DMS79 treated with DMSO at 0.1 percent for 48 hours (cell line): ENCODE results near the gene ST6GALNAC3.

Experiments used
- DNase-seq: peaks from one replicate; lab custom pipeline; 2025; lab: John Stamatoyannopoulos, UW

ST6GALNAC3 gene

GRCh38 chr1:76433526-76433925, 359.0 kb downstream of the ST6GALNAC3 start:
- DNase-seq, result no peak

DNA sequence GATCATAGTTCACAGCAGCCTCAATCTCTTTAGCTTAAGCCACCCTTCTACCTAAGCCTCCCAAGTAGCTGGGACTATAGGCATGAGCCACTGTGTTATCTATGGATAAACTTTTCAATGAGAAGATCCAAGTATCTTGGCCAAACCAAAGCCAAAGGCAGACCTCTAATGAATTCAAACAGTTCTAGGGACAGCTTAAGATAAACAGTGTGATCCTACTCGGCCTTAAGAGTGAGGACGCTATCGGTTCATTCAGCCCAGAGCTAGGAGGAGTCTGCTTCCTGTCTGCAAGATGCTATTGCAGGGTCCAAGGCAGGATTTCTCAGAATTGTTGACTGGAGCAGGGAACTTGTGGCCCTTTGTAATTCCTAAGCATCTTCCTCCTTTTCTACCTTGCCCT, 368.7 kb downstream of the ST6GALNAC3 start:
- DNase-seq, result no peak

- no peak for DNase-seq
These were observed 370.2 kb downstream of the ST6GALNAC3 start for GRCh38 chr1:76444773-76445172.

- DNase-seq, result no peak
These were observed 375.7 kb downstream of the ST6GALNAC3 start for GRCh38 chr1:76450229-76450628.

GRCh38 chr1:76463278-76463677, 388.7 kb downstream of the ST6GALNAC3 start:
- DNase-seq, result no peak

DNA sequence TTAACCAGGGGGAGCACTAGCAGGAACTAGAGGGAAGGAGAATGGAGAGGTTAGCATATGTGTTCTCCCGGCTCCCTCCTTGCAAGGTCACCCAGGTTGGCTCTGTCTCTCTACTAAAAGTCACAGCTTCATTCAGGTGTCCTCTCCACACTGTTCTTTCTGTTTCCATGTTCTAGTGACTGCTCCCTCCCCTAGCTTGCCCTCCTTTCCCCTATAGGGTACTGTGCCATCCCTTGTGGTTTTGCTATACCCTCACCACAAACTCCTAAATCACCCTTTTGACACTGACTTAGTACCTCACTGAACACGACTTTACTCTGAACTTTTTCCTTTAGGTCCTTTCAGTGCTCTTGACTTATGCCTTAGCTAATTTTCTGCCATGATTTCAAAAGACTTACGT, 389.3 kb downstream of the ST6GALNAC3 start:
- no peak for DNase-seq

- DNase-seq, result no peak
These were observed 390.5 kb downstream of the ST6GALNAC3 start for GRCh38 chr1:76465030-76465429.

- DNase-seq, result no peak
These were observed 395.6 kb downstream of the ST6GALNAC3 start for GRCh38 chr1:76470166-76470565.

DNA sequence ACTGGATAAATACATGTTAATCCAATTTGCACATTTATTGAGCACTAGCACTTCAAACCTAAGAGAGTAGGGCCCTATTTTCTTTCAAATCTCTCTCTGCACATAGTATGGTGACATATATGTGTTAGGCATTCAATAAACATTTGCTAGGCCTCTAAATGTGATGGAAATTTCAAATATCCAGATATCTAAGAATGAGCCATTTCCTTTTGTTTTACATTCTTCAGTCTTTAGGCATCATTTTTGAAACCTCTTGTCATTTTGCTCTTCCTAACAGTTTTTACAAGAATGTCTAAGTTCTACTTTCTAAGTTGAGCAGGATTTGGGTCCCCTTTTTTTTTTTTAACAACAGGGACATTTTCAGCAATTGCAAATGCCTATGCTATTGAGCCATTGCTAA, 397.0 kb downstream of the ST6GALNAC3 start:
- DNase-seq, result no peak

DNA sequence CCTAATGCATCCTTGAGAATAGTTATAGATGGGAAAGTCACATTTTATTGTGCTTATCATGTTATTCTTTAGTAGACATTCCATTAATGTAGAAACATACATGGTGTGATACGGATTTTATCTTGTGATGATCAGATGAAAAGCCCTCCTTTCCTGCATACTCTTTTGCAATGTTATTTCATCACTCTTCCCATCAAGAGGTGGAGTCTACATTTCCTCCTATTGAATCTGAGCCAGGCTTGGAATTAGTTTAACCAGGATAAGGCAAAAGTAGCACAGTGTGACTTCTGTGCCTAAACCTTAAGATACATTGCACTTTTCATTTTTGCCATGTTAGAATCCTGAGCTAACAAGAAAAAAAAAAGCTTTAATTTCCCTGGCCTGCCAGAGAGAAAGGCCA, 399.0 kb downstream of the ST6GALNAC3 start:
- DNase-seq, result no peak

DNA sequence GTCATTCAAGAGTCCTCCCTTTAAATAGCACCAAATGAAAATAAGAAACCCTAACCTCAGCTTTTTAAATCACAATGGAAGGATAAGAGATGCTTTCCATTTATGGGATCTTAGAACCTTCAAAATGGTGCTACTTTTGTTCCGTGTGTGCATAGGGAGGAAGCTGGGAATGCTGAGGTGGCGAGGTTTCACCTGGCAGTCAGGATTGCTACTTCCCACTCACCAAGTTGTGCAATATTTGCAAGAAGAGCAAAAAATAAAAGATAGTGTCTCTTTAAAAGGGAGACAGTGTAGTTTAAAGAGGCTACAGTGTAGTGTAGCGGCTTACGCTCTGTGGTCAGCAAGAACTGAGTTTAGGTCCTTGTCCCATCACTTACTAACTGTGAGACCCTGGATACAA, 400.4 kb downstream of the ST6GALNAC3 start:
- no peak for DNase-seq

- DNase-seq, result no peak
These were observed 402.6 kb downstream of the ST6GALNAC3 start for GRCh38 chr1:76477156-76477555.

DNA sequence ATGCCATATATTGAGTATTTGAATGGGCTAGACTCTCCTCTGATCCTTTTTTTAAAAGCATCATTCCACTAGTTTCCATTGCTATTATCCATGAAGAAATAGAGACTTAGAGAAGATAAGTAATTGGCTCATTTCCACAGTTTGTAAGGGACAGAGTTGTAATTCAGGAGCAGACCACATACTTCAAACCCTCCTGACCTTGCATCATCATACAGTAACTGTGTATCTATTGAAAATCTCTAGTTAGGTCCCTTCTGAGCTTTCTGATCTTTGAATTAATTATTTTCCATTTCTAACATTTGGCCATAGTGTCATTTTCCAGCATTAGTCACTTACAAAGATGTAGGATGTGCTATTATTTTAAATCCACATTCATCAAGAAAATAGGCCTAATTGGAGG, 406.3 kb downstream of the ST6GALNAC3 start:
- DNase-seq, result no peak

- no peak for DNase-seq
These were observed 407.1 kb downstream of the ST6GALNAC3 start for GRCh38 chr1:76481672-76482071.

DNA sequence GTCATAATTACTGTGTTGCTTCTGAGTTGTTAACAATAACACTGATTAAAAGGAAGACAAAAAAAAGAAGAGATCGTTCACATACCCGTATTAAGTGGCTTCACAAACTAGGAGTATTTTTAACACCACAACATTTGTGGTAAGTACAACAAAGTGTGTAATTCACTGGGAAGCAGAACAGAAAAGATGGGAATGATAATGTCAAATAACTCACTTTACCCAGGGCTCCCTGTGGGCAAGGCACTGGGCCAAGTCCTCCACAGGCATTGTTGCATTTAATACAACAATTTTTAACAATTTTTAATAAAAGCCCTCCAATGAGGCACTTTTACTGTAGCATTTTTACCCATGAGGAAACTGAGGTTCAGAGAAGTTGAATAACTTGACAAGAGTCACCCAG, 407.7 kb downstream of the ST6GALNAC3 start:
- no peak for DNase-seq

DNA sequence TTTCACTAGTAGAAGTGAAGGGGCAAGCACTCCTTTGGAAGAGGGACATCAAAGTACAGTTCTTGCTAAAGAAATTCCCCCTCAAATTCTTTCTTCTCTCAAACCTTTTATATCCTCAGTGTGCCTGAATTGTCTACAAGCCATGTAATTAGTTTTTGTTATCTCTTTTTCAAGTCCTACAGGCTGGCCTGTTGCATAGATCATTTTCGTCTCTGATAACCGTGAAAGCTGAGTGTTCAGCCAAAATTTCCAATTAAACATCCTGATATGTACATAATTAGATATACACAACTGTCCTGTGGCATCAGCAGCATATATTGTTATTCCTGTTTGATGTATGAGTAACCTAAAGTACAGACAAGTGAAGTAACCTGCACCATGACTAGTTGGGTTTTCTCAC, 417.2 kb downstream of the ST6GALNAC3 start:
- DNase-seq, result no peak

GRCh38 chr1:76492752-76493430, 418.3 kb downstream of the ST6GALNAC3 start:
- DNase-seq, result no peak

DNA sequence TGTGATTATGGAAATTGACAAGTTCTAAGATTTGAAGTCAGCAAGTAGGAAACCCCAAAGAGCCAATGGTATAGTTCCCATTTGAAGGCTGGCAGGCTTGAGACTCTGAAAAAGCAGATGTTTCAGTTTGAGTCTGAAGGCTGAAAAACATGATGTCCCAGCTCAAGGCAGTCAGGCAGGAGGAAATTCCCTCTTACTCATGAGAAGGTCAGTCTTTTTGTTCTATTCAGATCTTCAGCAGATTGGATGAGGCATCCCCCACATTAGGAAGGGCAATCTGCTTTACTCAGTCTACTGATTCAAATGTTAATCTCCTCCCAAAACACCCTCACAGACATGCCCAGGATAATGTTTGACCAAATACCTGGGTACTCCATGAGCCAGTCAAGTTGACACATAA, 420.3 kb downstream of the ST6GALNAC3 start:
- no peak for DNase-seq

DNA sequence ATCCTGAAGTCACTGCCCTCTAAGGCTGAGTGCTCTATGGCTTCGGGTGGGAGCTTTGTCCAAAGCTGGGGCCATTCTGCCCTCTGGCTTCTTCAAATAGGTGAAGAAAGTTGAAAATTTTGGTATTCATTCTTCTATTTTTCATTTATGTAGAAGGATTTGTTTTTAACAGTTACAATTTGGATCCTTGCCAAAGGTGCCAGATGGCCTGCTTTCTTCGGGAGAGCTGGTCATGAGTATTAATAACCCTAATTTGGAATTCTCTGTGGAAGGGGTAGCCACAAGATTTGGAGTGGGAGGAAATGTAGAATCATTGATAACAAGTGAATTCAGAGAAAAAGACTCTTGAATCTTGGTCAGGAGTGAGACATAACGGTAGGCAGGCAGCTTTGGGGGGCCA, 422.3 kb downstream of the ST6GALNAC3 start:
- no peak for DNase-seq

- DNase-seq, result no peak
These were observed 425.6 kb downstream of the ST6GALNAC3 start for GRCh38 chr1:76500116-76500515.

DNA sequence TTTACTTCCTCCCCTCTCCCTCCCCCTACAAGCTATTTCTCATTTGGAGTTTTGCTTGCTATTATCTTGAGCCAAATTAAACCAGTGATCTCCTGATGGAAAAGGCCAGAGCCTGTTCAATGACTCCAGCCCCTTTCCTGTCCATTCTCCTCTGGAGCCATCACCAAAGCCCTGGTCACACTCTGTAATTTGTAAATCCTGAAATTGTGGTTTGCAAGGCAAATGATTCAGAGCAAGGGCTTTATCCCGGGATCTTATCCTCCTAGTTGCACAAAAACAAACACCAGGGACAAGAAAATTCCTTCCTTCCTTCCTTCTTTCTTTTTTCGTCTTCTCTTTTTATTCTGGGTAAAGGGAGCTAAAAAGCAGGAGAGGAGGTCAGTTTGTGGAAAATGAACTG, 426.6 kb downstream of the ST6GALNAC3 start:
- DNase-seq, result no peak

- no peak for DNase-seq
These were observed 427.2 kb downstream of the ST6GALNAC3 start for GRCh38 chr1:76501586-76502219.

- no peak for DNase-seq
These were observed 428.6 kb downstream of the ST6GALNAC3 start for GRCh38 chr1:76503100-76503499.

GRCh38 chr1:76503736-76504135, 429.2 kb downstream of the ST6GALNAC3 start:
- no peak for DNase-seq
